Neuron (in vitro differentiated cells): ENCODE data around the gene DAD1.
"Not testable (repeated sequence)": the region's sequence is repeated elsewhere in the genome, so short reads cannot be mapped to it uniquely, and the experiment has no call there.

Experiments
- H2AFZ ChIP-seq: one replicate; pipeline ENCODE4 v1.6.1; 2013; ENCODE audit warnings: low read depth, mild to moderate bottlenecking, inconsistent platforms, low read length, moderate library complexity
- H3K27me3 ChIP-seq: one replicate; pipeline ENCODE4 v1.6.1; 2013; ENCODE audit warnings: low read length; ENCODE audit not compliant: insufficient read depth
- H3K36me3 ChIP-seq: one replicate; pipeline ENCODE4 v1.6.1; 2013; ENCODE audit warnings: low read length; ENCODE audit not compliant: insufficient read depth
- H3K4me1 ChIP-seq: one replicate; pipeline ENCODE4 v1.6.1; 2013; ENCODE audit warnings: low read length; ENCODE audit not compliant: insufficient read depth
- H3K4me3 ChIP-seq: 2 replicates; pipeline ENCODE4 v1.5.1; 2013; ENCODE audit warnings: mild to moderate bottlenecking, low read length, moderate library complexity
- H3K9me3 ChIP-seq: one replicate; pipeline ENCODE4 v1.6.1; 2013; ENCODE audit warnings: low read length

Gene DAD1

GRCh38 chr14:22589096-22589839 is at the start of gene DAD1:
DAD1 (minus strand) TSS chr14:22589224; CDS start chr14:22589157, 67 bp downstream.
- H3K9me3 ChIP-seq, result peaks cover under 1% of the 10 kb centered on the region
- H3K36me3 ChIP-seq, result peaks cover 6% of the 10 kb centered on the region
- H2AFZ ChIP-seq, result peak within 1 kb of the TSS; percentile 64
- peaks cover 5% of the 10 kb centered on the region for H3K27me3 ChIP-seq
- H3K4me1 ChIP-seq, result peaks cover 17% of the 10 kb centered on the region
- peak within 1 kb of the TSS; percentile 85 for H3K4me3 ChIP-seq

- not testable (repeated sequence) for H3K27me3 ChIP-seq, H3K36me3 ChIP-seq, H3K4me3 ChIP-seq, H2AFZ ChIP-seq, H3K4me1 ChIP-seq, H3K9me3 ChIP-seq
These were observed 47.0 kb upstream of the DAD1 start for GRCh38 chr14:22635980-22636379.

- H3K27me3 ChIP-seq, result no peaks in the 10 kb centered on the region
- H3K9me3 ChIP-seq, result no peaks in the 10 kb centered on the region
- no peaks in the 10 kb centered on the region for H3K4me1 ChIP-seq
- no peaks in the 10 kb centered on the region for H3K36me3 ChIP-seq
- H2AFZ ChIP-seq, result no peak overlapping the region
- no peak overlapping the region for H3K4me3 ChIP-seq
These were observed 45.3 kb upstream of the DAD1 start for GRCh38 chr14:22634233-22634900.

- Histone ChIP-seq H3K27me3 (peaks cover 3% of the 10 kb centered on the region), H3K36me3 (no peaks in the 10 kb centered on the region), H2AFZ (no peak overlapping the region), H3K4me1 (no peaks in the 10 kb centered on the region), H3K4me3 (no peak overlapping the region), H3K9me3 (no peaks in the 10 kb centered on the region)
These were observed 41.5 kb upstream of the DAD1 start for GRCh38 chr14:22630486-22630885.

GRCh38 chr14:22630066-22630465 is 41.0 kb upstream of the DAD1 start:
- Histone ChIP-seq H3K9me3 (no peaks in the 10 kb centered on the region), H2AFZ (no peak overlapping the region), H3K36me3 (no peaks in the 10 kb centered on the region), H3K4me3 (no peak overlapping the region), H3K4me1 (no peaks in the 10 kb centered on the region), H3K27me3 (peaks cover 3% of the 10 kb centered on the region)

- H3K36me3 ChIP-seq, result no peaks in the 10 kb centered on the region
- H3K27me3 ChIP-seq, result peaks cover 3% of the 10 kb centered on the region
- H2AFZ ChIP-seq, result no peak overlapping the region
- H3K9me3 ChIP-seq, result no peaks in the 10 kb centered on the region
- no peak overlapping the region for H3K4me3 ChIP-seq
- H3K4me1 ChIP-seq, result no peaks in the 10 kb centered on the region
These were observed 40.3 kb upstream of the DAD1 start for GRCh38 chr14:22629361-22629760.

- H3K4me1 ChIP-seq, result no peaks in the 10 kb centered on the region
- peaks cover 3% of the 10 kb centered on the region for H3K27me3 ChIP-seq
- H3K4me3 ChIP-seq, result no peak overlapping the region
- H3K36me3 ChIP-seq, result no peaks in the 10 kb centered on the region
- no peaks in the 10 kb centered on the region for H3K9me3 ChIP-seq
- H2AFZ ChIP-seq, result no peak overlapping the region
These were observed 38.7 kb upstream of the DAD1 start for GRCh38 chr14:22627506-22628263.

- no peak overlapping the region for H3K4me3 ChIP-seq
- no peaks in the 10 kb centered on the region for H3K4me1 ChIP-seq
- H3K36me3 ChIP-seq, result no peaks in the 10 kb centered on the region
These were observed 37.6 kb upstream of the DAD1 start for GRCh38 chr14:22626590-22626989.

GRCh38 chr14:22623047-22623446 is 34.0 kb upstream of the DAD1 start:
- H3K4me3 ChIP-seq, result no peak overlapping the region
- H3K4me1 ChIP-seq, result no peaks in the 10 kb centered on the region
- no peaks in the 10 kb centered on the region for H3K9me3 ChIP-seq
- H3K27me3 ChIP-seq, result peaks cover 3% of the 10 kb centered on the region
- H3K36me3 ChIP-seq, result no peaks in the 10 kb centered on the region
- no peak overlapping the region for H2AFZ ChIP-seq

More at GRCh38 chr14:22626590-22626989, 37.6 kb upstream of the DAD1 start:
- H3K9me3 ChIP-seq, result no peaks in the 10 kb centered on the region
- no peak overlapping the region for H2AFZ ChIP-seq
- peaks cover 3% of the 10 kb centered on the region for H3K27me3 ChIP-seq

GRCh38 chr14:22622255-22622654 is 33.2 kb upstream of the DAD1 start:
- Histone ChIP-seq H3K36me3 (no peaks in the 10 kb centered on the region), H2AFZ (no peak overlapping the region), H3K9me3 (no peaks in the 10 kb centered on the region), H3K27me3 (no peaks in the 10 kb centered on the region), H3K4me1 (no peaks in the 10 kb centered on the region), H3K4me3 (no peak overlapping the region)

GRCh38 chr14:22615765-22616164 is 26.7 kb upstream of the DAD1 start:
- not testable (repeated sequence) for H3K9me3 ChIP-seq, H2AFZ ChIP-seq, H3K4me1 ChIP-seq, H3K36me3 ChIP-seq, H3K4me3 ChIP-seq, H3K27me3 ChIP-seq

- Histone ChIP-seq H3K27me3 (no peaks in the 10 kb centered on the region), H3K9me3 (peaks cover 4% of the 10 kb centered on the region), H2AFZ (no peak overlapping the region), H3K4me3 (no peak overlapping the region), H3K4me1 (peaks cover 3% of the 10 kb centered on the region), H3K36me3 (peaks cover 12% of the 10 kb centered on the region)
These were observed 25.3 kb upstream of the DAD1 start for GRCh38 chr14:22614240-22614799.

GRCh38 chr14:22613736-22614239 is 24.8 kb upstream of the DAD1 start:
- H3K4me3 ChIP-seq, result no peak overlapping the region
- H3K27me3 ChIP-seq, result no peaks in the 10 kb centered on the region

More at GRCh38 chr14:22613736-22614239, 24.8 kb upstream of the DAD1 start:
- Histone ChIP-seq H3K4me1 (peaks cover 3% of the 10 kb centered on the region), H2AFZ (no peak overlapping the region), H3K36me3 (peaks cover 12% of the 10 kb centered on the region), H3K9me3 (peaks cover 4% of the 10 kb centered on the region)
